ENCODE measurements around the gene BABAM2.

DNA sequence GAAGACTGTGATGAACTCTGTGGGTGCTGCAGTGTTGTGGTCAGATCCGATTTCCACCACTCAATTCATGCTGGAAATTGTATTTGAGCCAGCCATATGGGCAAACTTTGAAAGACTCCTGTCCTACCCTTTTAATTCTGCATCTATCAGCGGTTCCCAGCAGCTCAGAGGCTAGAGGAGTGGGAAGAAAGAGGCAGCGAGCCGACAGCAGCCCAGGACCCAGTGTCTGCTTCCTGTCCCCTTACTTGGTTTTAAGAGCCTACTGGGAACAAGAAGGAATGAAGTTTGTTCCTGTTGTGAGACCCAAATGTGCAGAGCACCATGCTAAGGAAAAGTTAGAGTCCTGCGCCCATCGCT, 429.5 kb downstream of the BABAM2 start:
- TF ChIP-seq, protein P1, sequence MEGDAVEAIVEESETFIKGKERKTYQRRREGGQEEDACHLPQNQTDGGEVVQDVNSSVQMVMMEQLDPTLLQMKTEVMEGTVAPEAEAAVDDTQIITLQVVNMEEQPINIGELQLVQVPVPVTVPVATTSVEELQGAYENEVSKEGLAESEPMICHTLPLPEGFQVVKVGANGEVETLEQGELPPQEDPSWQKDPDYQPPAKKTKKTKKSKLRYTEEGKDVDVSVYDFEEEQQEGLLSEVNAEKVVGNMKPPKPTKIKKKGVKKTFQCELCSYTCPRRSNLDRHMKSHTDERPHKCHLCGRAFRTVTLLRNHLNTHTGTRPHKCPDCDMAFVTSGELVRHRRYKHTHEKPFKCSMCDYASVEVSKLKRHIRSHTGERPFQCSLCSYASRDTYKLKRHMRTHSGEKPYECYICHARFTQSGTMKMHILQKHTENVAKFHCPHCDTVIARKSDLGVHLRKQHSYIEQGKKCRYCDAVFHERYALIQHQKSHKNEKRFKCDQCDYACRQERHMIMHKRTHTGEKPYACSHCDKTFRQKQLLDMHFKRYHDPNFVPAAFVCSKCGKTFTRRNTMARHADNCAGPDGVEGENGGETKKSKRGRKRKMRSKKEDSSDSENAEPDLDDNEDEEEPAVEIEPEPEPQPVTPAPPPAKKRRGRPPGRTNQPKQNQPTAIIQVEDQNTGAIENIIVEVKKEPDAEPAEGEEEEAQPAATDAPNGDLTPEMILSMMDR (IDR thresholded peaks at IDR 0.05), result no peak
- no peak for TF ChIP-seq POLR2AphosphoS5 (IDR thresholded peaks at IDR 0.05)

Measured in transverse colon (tissue), 4 donors.